Measurements from ENCODE around the gene MAN1A1.

DNA sequence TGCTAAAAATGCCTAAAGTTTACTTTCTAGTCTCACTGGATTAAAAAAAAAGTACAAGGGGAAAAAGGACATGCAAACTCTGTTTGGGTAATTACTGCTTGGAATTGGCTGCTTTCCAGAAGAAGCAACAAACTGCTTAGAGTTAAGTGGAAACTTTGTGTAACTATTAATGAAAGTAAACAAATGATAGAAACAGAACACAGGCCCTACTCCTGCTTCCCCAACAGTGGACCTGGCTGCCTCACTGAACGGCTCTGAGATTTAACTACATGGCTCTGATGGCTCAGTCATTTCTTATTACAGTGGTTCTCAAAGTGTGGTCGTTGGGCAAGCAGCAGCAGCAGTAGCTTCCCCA lies 108.5 kb downstream of the MAN1A1 start:
- TF ChIP-seq, protein P1, sequence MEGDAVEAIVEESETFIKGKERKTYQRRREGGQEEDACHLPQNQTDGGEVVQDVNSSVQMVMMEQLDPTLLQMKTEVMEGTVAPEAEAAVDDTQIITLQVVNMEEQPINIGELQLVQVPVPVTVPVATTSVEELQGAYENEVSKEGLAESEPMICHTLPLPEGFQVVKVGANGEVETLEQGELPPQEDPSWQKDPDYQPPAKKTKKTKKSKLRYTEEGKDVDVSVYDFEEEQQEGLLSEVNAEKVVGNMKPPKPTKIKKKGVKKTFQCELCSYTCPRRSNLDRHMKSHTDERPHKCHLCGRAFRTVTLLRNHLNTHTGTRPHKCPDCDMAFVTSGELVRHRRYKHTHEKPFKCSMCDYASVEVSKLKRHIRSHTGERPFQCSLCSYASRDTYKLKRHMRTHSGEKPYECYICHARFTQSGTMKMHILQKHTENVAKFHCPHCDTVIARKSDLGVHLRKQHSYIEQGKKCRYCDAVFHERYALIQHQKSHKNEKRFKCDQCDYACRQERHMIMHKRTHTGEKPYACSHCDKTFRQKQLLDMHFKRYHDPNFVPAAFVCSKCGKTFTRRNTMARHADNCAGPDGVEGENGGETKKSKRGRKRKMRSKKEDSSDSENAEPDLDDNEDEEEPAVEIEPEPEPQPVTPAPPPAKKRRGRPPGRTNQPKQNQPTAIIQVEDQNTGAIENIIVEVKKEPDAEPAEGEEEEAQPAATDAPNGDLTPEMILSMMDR (IDR thresholded peaks at IDR 0.05; ENCODE audit: insufficient read depth, low read length), result no peak
- no peak for TF ChIP-seq POLR2AphosphoS5 (IDR thresholded peaks at IDR 0.05; ENCODE audit: low read depth)

All from HL-60 (cell line).